ENCODE results near the gene NCOA7.

GRCh38 chr6:125949069-125949468 lies 158.3 kb downstream of the NCOA7 start:
- TF ChIP-seq EZH2 (IDR thresholded peaks at IDR 0.05) (no peak), POLR2AphosphoS5 (IDR thresholded peaks at IDR 0.05; ENCODE audit: borderline replicate concordance, low read depth, low read length) (no peak), FOXP2 (optimal IDR thresholded peaks at IDR 0.05; ENCODE audit: control extremely low read depth, extremely low read length, insufficient read depth) (no peak)

All from SK-N-MC (cell line).